ENCODE measurements around the gene IGFBP1. TPM values are rescaled to one million over a fixed set of nuclear protein-coding genes. Genes with fewer than 3 reads are reported as not detected.

The IGFBP1 gene
- total RNA-seq, 5 donors from 2014 or later (not counting 1 experiment from before 2014, with no cell fraction given), result 0.38 to 0.44 TPM; not detected in 3

DNA sequence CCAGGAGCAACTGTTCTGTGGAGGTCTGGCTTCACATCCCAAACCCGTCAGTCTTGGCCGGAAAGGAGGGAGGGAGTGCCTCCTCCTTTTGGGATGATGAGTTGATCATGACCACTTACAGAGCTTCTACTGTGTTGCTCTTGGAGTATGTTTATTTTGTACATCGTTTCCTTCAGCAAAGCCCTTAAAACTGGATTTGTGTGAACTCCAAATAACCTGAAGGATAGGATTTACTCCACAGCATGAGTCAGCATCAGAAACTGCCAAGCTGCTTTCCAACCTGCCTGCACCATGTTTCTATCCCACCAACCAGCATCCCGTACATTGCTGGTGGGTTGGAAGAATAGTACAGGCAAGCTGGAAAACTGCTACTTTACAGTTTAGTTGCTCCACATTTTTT is 18.9 kb upstream of the IGFBP1 start:
- no CpG with 5 or more reads among the region's 4 CpGs for WGBS (ENCODE audit: insufficient coverage)
- H3K9me3 Mint-ChIP-seq, result no peaks in the 10 kb centered on the region
- peaks cover 6 to 23% of the 10 kb centered on the region in 2 donors for H3K27me3 Mint-ChIP-seq
- Histone ChIP-seq H3K4me3 (ENCODE audit: control insufficient read depth in 1 of 2, extremely low read depth in 1 of 2, low read length in 1 of 2) (no peak overlapping the region), H3K4me1 (ENCODE audit: control insufficient read depth in 1 of 2, extremely low read depth in 1 of 2, insufficient read depth in 2 of 2, low read length in 2 of 2) (no peaks in the 10 kb centered on the region), H3K9me3 (no peaks in the 10 kb centered on the region), H3K27me3 (replicated peaks in 1 of 2; ENCODE audit: control insufficient read depth in 2 of 2, extremely low read depth in 1 of 2, insufficient read depth in 2 of 2, low read length in 1 of 2) (peaks cover 0 to 21% of the 10 kb centered on the region in 2 experiments), H3K27ac (ENCODE audit: low read length) (no peak overlapping the region), H3K36me3 (ENCODE audit: control insufficient read depth in 2 of 2, extremely low read depth in 1 of 2, insufficient read depth in 1 of 2, low read length in 1 of 2) (no peaks in the 10 kb centered on the region)
- H3K4me3 Mint-ChIP-seq, result no peak overlapping the region
- ChIA-PET POLR2A (no interaction called here), CTCF (no interaction called here)
- H3K27ac Mint-ChIP-seq, result no peak overlapping the region
- no peaks in the 10 kb centered on the region for H3K36me3 Mint-ChIP-seq
- H3K4me1 Mint-ChIP-seq, result no peaks in the 10 kb centered on the region
- ATAC-seq (replicated peaks in 1 of 4), result no peak
- no peak for DNase-seq

DNA sequence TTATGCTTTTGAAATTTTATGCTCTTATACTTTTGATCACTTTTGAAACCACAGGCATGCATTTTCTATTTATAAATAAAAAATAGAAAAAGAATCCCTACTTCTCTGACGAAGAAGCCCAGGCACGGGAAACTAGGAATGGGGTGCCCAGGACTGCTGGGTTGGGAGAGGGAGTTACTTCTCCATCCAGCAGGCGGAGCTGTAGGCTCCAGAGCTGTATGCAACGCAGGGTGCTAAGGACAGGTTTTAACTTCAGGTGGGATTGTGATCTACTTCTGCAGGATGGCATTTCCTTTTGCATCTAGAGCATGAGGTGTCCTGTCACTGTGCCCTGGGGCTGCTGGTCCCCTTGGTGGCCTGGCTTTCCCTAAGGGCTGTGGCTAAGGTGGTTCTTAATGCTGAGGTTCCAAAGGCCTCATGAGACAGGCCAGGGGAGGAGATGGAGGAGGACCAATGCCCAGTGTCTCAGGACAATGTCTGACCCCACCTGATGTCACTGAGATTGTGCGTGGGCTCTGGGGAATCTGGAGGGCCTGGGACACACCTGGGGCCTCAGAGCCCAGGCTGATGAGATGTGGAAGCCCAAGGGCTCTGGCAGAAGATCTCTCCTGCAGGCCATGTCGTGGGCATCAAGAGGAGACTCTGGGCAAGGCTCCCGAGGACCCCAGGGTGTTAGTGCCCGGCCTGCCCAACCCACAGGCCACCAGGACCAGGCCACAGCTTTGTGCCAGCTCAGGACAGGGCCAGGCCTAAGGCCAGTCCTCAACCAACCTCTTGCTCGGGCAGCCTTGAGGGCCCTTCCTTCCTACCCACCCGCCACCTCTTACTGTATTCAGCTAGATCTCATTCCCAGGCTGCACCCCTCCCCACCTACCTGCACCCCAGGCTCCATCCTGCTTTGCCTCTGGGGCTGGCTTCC is 15.9 kb upstream of the IGFBP1 start:
- ATAC-seq (replicated peaks in 1 of 4) (no peak), DNase-seq (no peak)
- H3K9me3 Mint-ChIP-seq, result peaks cover 0 to 3% (median 0%) of the 10 kb centered on the region in 3 donors
- no peaks in the 10 kb centered on the region for H3K4me1 ChIP-seq (ENCODE audit: control insufficient read depth in 1 of 2, extremely low read depth in 1 of 2, insufficient read depth in 2 of 2, low read length in 2 of 2)
- no peaks in the 10 kb centered on the region for H3K9me3 ChIP-seq
- no peak overlapping the region for H3K4me3 Mint-ChIP-seq
- CTCF ChIA-PET, result no interaction called here
- no peak overlapping the region for H3K27ac Mint-ChIP-seq
- no peaks in the 10 kb centered on the region for H3K36me3 ChIP-seq (ENCODE audit: control insufficient read depth in 2 of 2, extremely low read depth in 1 of 2, insufficient read depth in 1 of 2, low read length in 1 of 2)
- peaks cover 0 to 16% of the 10 kb centered on the region in 2 experiments for H3K27me3 ChIP-seq (replicated peaks in 1 of 2; ENCODE audit: control insufficient read depth in 2 of 2, extremely low read depth in 1 of 2, insufficient read depth in 2 of 2, low read length in 1 of 2)
- H3K27ac ChIP-seq (ENCODE audit: low read length), result no peak overlapping the region
- no peak overlapping the region for H3K4me3 ChIP-seq (ENCODE audit: control insufficient read depth in 1 of 2, extremely low read depth in 1 of 2, low read length in 1 of 2)
- H3K27me3 Mint-ChIP-seq, result peaks cover 3 to 17% of the 10 kb centered on the region in 2 donors
- POLR2A ChIA-PET, result no interaction called here
- H3K36me3 Mint-ChIP-seq, result no peaks in the 10 kb centered on the region
- H3K4me1 Mint-ChIP-seq, result no peaks in the 10 kb centered on the region
- 61% methylated on average over 10 of the region's 10 CpGs for WGBS (ENCODE audit: insufficient coverage)

- H3K27ac Mint-ChIP-seq, result no peak within 1 kb of the TSS
- H3K36me3 ChIP-seq (ENCODE audit: control insufficient read depth in 2 of 2, extremely low read depth in 1 of 2, insufficient read depth in 1 of 2, low read length in 1 of 2), result no peaks in the 10 kb centered on the region
- H3K27ac ChIP-seq (ENCODE audit: low read length), result no peak within 1 kb of the TSS
- H3K4me1 Mint-ChIP-seq, result no peaks in the 10 kb centered on the region
- H3K4me3 Mint-ChIP-seq, result no peak within 1 kb of the TSS
- H3K9me3 Mint-ChIP-seq, result peaks cover 0 to 3% (median 0%) of the 10 kb centered on the region in 3 donors
- peaks cover 0 to 16% of the 10 kb centered on the region in 2 experiments for H3K27me3 ChIP-seq (replicated peaks in 1 of 2; ENCODE audit: control insufficient read depth in 2 of 2, extremely low read depth in 1 of 2, insufficient read depth in 2 of 2, low read length in 1 of 2)
- no peaks in the 10 kb centered on the region for H3K4me1 ChIP-seq (ENCODE audit: control insufficient read depth in 1 of 2, extremely low read depth in 1 of 2, insufficient read depth in 2 of 2, low read length in 2 of 2)
- ATAC-seq (replicated peaks in 1 of 4) (no peak), DNase-seq (no peak)
- no peaks in the 10 kb centered on the region for H3K36me3 Mint-ChIP-seq
- ChIA-PET CTCF (no interaction called here), POLR2A (no interaction called here)
- no peak within 1 kb of the TSS for H3K4me3 ChIP-seq (ENCODE audit: control insufficient read depth in 1 of 2, extremely low read depth in 1 of 2, low read length in 1 of 2)
- 90% methylated on average over 3 of the region's 7 CpGs for WGBS (ENCODE audit: insufficient coverage)
- no peaks in the 10 kb centered on the region for H3K9me3 ChIP-seq
- peaks cover 3 to 11% of the 10 kb centered on the region in 2 donors for H3K27me3 Mint-ChIP-seq
Observed at GRCh38 chr7:45873035-45873354, 15.3 kb upstream of the IGFBP1 start, which contains the start of gene CCDC201. TSS of gene CCDC201 (minus strand) at chr7:45873082. CDS start at chr7:45873007, 75 bp downstream.

DNA sequence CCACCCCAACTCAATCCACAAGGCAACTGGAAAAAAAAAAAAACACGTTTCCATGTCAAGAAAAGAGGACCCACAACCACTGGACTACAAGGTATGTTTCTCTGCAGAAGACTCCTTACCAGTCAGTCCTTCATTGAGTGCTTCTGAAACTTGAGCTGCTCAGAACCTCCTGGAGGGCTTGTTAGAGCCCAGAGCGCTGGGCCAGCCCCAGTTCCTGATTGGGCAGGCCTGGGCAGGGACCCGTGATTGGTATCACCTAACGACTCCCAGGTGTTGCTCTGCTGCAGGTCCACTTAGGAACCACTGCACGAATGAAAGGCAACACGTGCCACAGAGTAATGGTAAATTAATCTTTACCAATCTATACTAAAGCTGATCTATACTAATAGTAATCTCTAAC is 14.9 kb upstream of the IGFBP1 start:
- POLR2A ChIA-PET, result no interaction called here
- Histone ChIP-seq H3K27ac (ENCODE audit: low read length) (no peak overlapping the region), H3K36me3 (ENCODE audit: control insufficient read depth in 2 of 2, extremely low read depth in 1 of 2, insufficient read depth in 1 of 2, low read length in 1 of 2) (no peaks in the 10 kb centered on the region), H3K4me3 (ENCODE audit: control insufficient read depth in 1 of 2, extremely low read depth in 1 of 2, low read length in 1 of 2) (no peak overlapping the region), H3K4me1 (ENCODE audit: control insufficient read depth in 1 of 2, extremely low read depth in 1 of 2, insufficient read depth in 2 of 2, low read length in 2 of 2) (no peaks in the 10 kb centered on the region), H3K9me3 (no peaks in the 10 kb centered on the region), H3K27me3 (replicated peaks in 1 of 2; ENCODE audit: control insufficient read depth in 2 of 2, extremely low read depth in 1 of 2, insufficient read depth in 2 of 2, low read length in 1 of 2) (peaks cover 0 to 16% of the 10 kb centered on the region in 2 experiments)
- H3K27me3 Mint-ChIP-seq, result peaks cover 3 to 7% of the 10 kb centered on the region in 2 donors
- no peak overlapping the region for H3K4me3 Mint-ChIP-seq
- DNase-seq, result no peak
- H3K9me3 Mint-ChIP-seq, result peaks cover 0 to 3% (median 0%) of the 10 kb centered on the region in 3 donors
- CTCF ChIA-PET, result interaction anchor here in 1 of 2 donors (0.6 kb wide), 1 partner anchor 29 kb away, joined by 5 read pairs; no protein-coding TSS in a partner anchor
- H3K27ac Mint-ChIP-seq, result no peak overlapping the region
- H3K36me3 Mint-ChIP-seq, result no peaks in the 10 kb centered on the region
- ATAC-seq (replicated peaks in 1 of 4), result no peak
- H3K4me1 Mint-ChIP-seq, result no peaks in the 10 kb centered on the region
- 86% methylated on average over 3 of the region's 6 CpGs for WGBS (ENCODE audit: insufficient coverage)

- Histone ChIP-seq H3K4me3 (ENCODE audit: control insufficient read depth in 1 of 2, extremely low read depth in 1 of 2, low read length in 1 of 2) (no peak overlapping the region), H3K27ac (ENCODE audit: low read length) (no peak overlapping the region), H3K4me1 (ENCODE audit: control insufficient read depth in 1 of 2, extremely low read depth in 1 of 2, insufficient read depth in 2 of 2, low read length in 2 of 2) (no peaks in the 10 kb centered on the region), H3K36me3 (ENCODE audit: control insufficient read depth in 2 of 2, extremely low read depth in 1 of 2, insufficient read depth in 1 of 2, low read length in 1 of 2) (no peaks in the 10 kb centered on the region), H3K27me3 (replicated peaks in 1 of 2; ENCODE audit: control insufficient read depth in 2 of 2, extremely low read depth in 1 of 2, insufficient read depth in 2 of 2, low read length in 1 of 2) (peaks cover 0 to 13% of the 10 kb centered on the region in 2 experiments), H3K9me3 (no peaks in the 10 kb centered on the region)
- Mint-ChIP-seq H3K27ac (no peak overlapping the region), H3K27me3 (peaks cover 0 to 3% of the 10 kb centered on the region in 2 donors), H3K4me1 (no peaks in the 10 kb centered on the region), H3K36me3 (no peaks in the 10 kb centered on the region), H3K9me3 (peaks cover 3 to 9% (median 8%) of the 10 kb centered on the region in 3 donors), H3K4me3 (no peak overlapping the region)
- DNase-seq (no peak), ATAC-seq (replicated peaks in 1 of 4) (no peak)
- CTCF ChIA-PET, result no interaction called here
- WGBS (ENCODE audit: insufficient coverage), result 89% methylated on average over 5 of the region's 8 CpGs
- POLR2A ChIA-PET, result no interaction called here
Observed at GRCh38 chr7:45874408-45875131, 13.7 kb upstream of the IGFBP1 start.

DNA sequence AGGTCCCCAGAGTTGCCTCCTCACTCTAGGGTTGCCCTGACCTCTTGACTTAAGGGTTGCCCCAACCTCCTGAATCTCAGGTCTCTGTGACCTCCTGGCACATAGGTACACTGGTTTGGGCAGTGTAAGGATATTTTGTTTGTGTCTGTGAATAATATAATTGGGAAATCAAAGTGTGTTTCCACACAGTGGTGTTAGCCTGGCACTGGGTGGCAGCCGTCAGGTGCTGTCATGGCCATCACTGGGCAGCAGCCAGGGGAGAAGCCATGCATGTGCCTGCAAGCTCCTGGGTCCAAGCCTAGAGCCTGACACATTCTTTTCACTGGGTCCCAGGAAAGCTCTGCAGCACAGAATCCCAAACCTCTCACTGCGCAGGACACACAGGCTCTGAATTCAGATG is 11.8 kb upstream of the IGFBP1 start:
- H3K27ac Mint-ChIP-seq, result no peak overlapping the region
- no peaks in the 10 kb centered on the region for H3K9me3 ChIP-seq
- no peaks in the 10 kb centered on the region for H3K36me3 ChIP-seq (ENCODE audit: control insufficient read depth in 2 of 2, extremely low read depth in 1 of 2, insufficient read depth in 1 of 2, low read length in 1 of 2)
- H3K27ac ChIP-seq (ENCODE audit: low read length), result no peak overlapping the region
- ATAC-seq (replicated peaks in 1 of 4), result no peak
- no peak for DNase-seq
- WGBS (ENCODE audit: insufficient coverage), result 92% methylated on average over 1 of the region's 2 CpGs
- H3K4me1 Mint-ChIP-seq, result no peaks in the 10 kb centered on the region
- H3K27me3 ChIP-seq (replicated peaks in 1 of 2; ENCODE audit: control insufficient read depth in 2 of 2, extremely low read depth in 1 of 2, insufficient read depth in 2 of 2, low read length in 1 of 2), result peaks cover 0 to 13% of the 10 kb centered on the region in 2 experiments
- no peaks in the 10 kb centered on the region for H3K36me3 Mint-ChIP-seq
- H3K27me3 Mint-ChIP-seq, result peaks cover 3% of the 10 kb centered on the region in 2 donors
- ChIA-PET POLR2A (no interaction called here), CTCF (no interaction called here)
- H3K4me1 ChIP-seq (ENCODE audit: control insufficient read depth in 1 of 2, extremely low read depth in 1 of 2, insufficient read depth in 2 of 2, low read length in 2 of 2), result no peaks in the 10 kb centered on the region
- peaks cover 3 to 9% (median 8%) of the 10 kb centered on the region in 3 donors for H3K9me3 Mint-ChIP-seq
- H3K4me3 ChIP-seq (ENCODE audit: control insufficient read depth in 1 of 2, extremely low read depth in 1 of 2, low read length in 1 of 2), result no peak overlapping the region
- no peak overlapping the region for H3K4me3 Mint-ChIP-seq
